ENCODE data around the gene SHC2. TPM values are rescaled to one million over a fixed set of nuclear protein-coding genes. Genes with fewer than 3 reads are reported as not detected.

Gene SHC2
- total RNA-seq, 1 experiment from 2014 or later: 2.4 TPM

GRCh38 chr19:443005-443404, 17.8 kb downstream of the SHC2 start:
- Mint-ChIP-seq H3K27ac (ENCODE audit: unreplicated experiment) (no peak overlapping the region), H3K9me3 (ENCODE audit: unreplicated experiment) (peaks cover 10% of the 10 kb centered on the region), H3K27me3 (ENCODE audit: insufficient read depth, unreplicated experiment) (no peaks in the 10 kb centered on the region), H3K36me3 (ENCODE audit: insufficient read depth, unreplicated experiment) (peaks cover 6% of the 10 kb centered on the region), H3K4me3 (ENCODE audit: unreplicated experiment) (no peak overlapping the region), H3K4me1 (ENCODE audit: low read depth, unreplicated experiment) (no peaks in the 10 kb centered on the region)
- Histone ChIP-seq H3K36me3 (ENCODE audit: control insufficient read depth, insufficient read depth, low read length) (no peaks in the 10 kb centered on the region), H3K27me3 (replicated peaks; ENCODE audit: control insufficient read depth, insufficient read depth, low read length) (no peaks in the 10 kb centered on the region), H3K4me1 (no peaks in the 10 kb centered on the region), H3K9me3 (no peaks in the 10 kb centered on the region), H3K4me3 (ENCODE audit: low read depth, low read length) (no peak overlapping the region)
- no peak for DNase-seq
- ChIA-PET CTCF (no interaction called here), POLR2A (no interaction called here)
- no TSS peak for BruUV-seq (replicated peaks)
- TF ChIP-seq CTCF (IDR thresholded peaks at IDR 0.05; ENCODE audit: insufficient read depth in 1 of 2, low read depth in 1 of 2, low read length in 1 of 2, severe bottlenecking in 1 of 2, unreplicated experiment in 1 of 2): no peak
- intact Hi-C loops (cut with micrococcal nuclease; ENCODE audit: unreplicated experiment): no loop called here

DNA sequence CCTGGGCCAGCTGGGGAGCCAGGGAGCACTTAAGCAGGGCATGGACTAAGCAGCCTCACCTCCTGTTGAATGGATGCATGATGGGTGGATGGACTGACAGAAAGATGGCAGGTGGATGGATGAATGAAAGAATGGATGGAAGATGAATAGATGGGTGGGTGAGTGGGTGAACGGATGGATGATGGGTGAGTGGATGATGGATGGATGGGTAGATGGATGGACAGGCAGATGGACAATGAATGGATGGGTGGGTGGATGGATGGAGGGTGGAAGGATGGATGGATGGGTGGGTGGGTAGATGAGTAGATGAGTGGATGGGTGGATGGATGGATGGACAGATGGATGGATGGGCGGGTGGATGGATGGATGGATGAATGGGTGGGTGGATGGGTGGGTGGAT, 18.7 kb downstream of the SHC2 start:
- no peak for DNase-seq
- Histone ChIP-seq H3K9me3 (no peaks in the 10 kb centered on the region), H3K4me3 (ENCODE audit: low read depth, low read length) (no peak overlapping the region), H3K4me1 (no peaks in the 10 kb centered on the region), H3K27me3 (replicated peaks; ENCODE audit: control insufficient read depth, insufficient read depth, low read length) (no peaks in the 10 kb centered on the region), H3K36me3 (ENCODE audit: control insufficient read depth, insufficient read depth, low read length) (no peaks in the 10 kb centered on the region)
- POLR2A ChIA-PET: no interaction called here
- intact Hi-C loops (cut with micrococcal nuclease; ENCODE audit: unreplicated experiment): no loop called here
- H3K4me3 Mint-ChIP-seq (ENCODE audit: unreplicated experiment): no peak overlapping the region
- H3K27ac Mint-ChIP-seq (ENCODE audit: unreplicated experiment): no peak overlapping the region
- peaks cover 10% of the 10 kb centered on the region for H3K9me3 Mint-ChIP-seq (ENCODE audit: unreplicated experiment)
- H3K36me3 Mint-ChIP-seq (ENCODE audit: insufficient read depth, unreplicated experiment): peaks cover 6% of the 10 kb centered on the region
- H3K4me1 Mint-ChIP-seq (ENCODE audit: low read depth, unreplicated experiment): no peaks in the 10 kb centered on the region
- peaks cover 3% of the 10 kb centered on the region for H3K27me3 Mint-ChIP-seq (ENCODE audit: insufficient read depth, unreplicated experiment)
- no peak for TF ChIP-seq CTCF (IDR thresholded peaks at IDR 0.05; ENCODE audit: insufficient read depth in 1 of 2, low read depth in 1 of 2, low read length in 1 of 2, severe bottlenecking in 1 of 2, unreplicated experiment in 1 of 2)
- CTCF ChIA-PET: no interaction called here
- BruUV-seq (replicated peaks): no TSS peak

GRCh38 chr19:441213-441836, 19.5 kb downstream of the SHC2 start:
- intact Hi-C loops (cut with micrococcal nuclease; ENCODE audit: unreplicated experiment): no loop called here
- Histone ChIP-seq H3K36me3 (ENCODE audit: control insufficient read depth, insufficient read depth, low read length) (no peaks in the 10 kb centered on the region), H3K4me3 (ENCODE audit: low read depth, low read length) (no peak overlapping the region), H3K27me3 (replicated peaks; ENCODE audit: control insufficient read depth, insufficient read depth, low read length) (no peaks in the 10 kb centered on the region), H3K9me3 (no peaks in the 10 kb centered on the region), H3K4me1 (no peaks in the 10 kb centered on the region)
- Mint-ChIP-seq H3K4me3 (ENCODE audit: unreplicated experiment) (no peak overlapping the region), H3K27me3 (ENCODE audit: insufficient read depth, unreplicated experiment) (peaks cover 4% of the 10 kb centered on the region), H3K9me3 (ENCODE audit: unreplicated experiment) (peaks cover 10% of the 10 kb centered on the region), H3K4me1 (ENCODE audit: low read depth, unreplicated experiment) (no peaks in the 10 kb centered on the region), H3K27ac (ENCODE audit: unreplicated experiment) (no peak overlapping the region), H3K36me3 (ENCODE audit: insufficient read depth, unreplicated experiment) (peaks cover 6% of the 10 kb centered on the region)
- no TSS peak for BruUV-seq (replicated peaks)
- no peak for DNase-seq
- CTCF ChIA-PET: no interaction called here
- POLR2A ChIA-PET: no interaction called here
- no peak for TF ChIP-seq CTCF (IDR thresholded peaks at IDR 0.05; ENCODE audit: insufficient read depth in 1 of 2, low read depth in 1 of 2, low read length in 1 of 2, severe bottlenecking in 1 of 2, unreplicated experiment in 1 of 2)
